GM12878 (cell line): ENCODE data around the gene OR51F2. TPM values are rescaled to one million over a fixed set of nuclear protein-coding genes. Genes with fewer than 3 reads are reported as not detected.

Experiments used
- ATAC-seq: fragments of 200-7000 bp; cut with Tn5 transposase; 3 replicates; pipeline ENCODE4 v1.9.1; 2020; ENCODE audit warnings: mild to moderate bottlenecking, moderate library complexity
- BruUV-seq: library from RNA; stranded (reverse); fragments of 400-500 nt; replicated peaks from 2 replicates; lab custom pipeline; 2021; lab: Mats Ljungman, UMichigan
- CTCF ChIA-PET: fragments of 300-600 bp; sonication (Branson Sonifier 250); formaldehyde crosslinking; extraction: SDS; loops from one replicate; lab custom pipeline; 2021; ENCODE audit warnings: inconsistent platforms; lab: Yijun Ruan, JAX
- POLR2A ChIA-PET: fragments of 350-600 bp; formaldehyde crosslinking; extraction: SDS; loops from one replicate; lab custom pipeline; 2021; ENCODE audit warnings: inconsistent platforms; lab: Charles Lee
- RAD21 ChIA-PET: fragments of 300-600 bp; sonication (Branson Sonifier 250); formaldehyde crosslinking; loops from one replicate; lab custom pipeline; 2023; ENCODE audit warnings: antibody characterized with exemption; ENCODE audit not compliant: unreplicated experiment; lab: Charles Lee
- SMC1A ChIA-PET: fragments of 300-600 bp; sonication (Branson Sonifier 250); formaldehyde crosslinking; loops from one replicate; lab custom pipeline; 2023; ENCODE audit not compliant: unreplicated experiment, uncharacterized antibody; lab: Charles Lee
- DNase-seq: peaks from one replicate; pipeline ENCODE4 v3.0.0-alpha.2; 2011; ENCODE audit warnings: low read depth, low spot score
- FAIRE-seq: peaks from 3 replicates; lab custom pipeline; 2011; peaks lifted over from hg19 to GRCh38; lab: Jason Lieb, UNC
- H2AFZ ChIP-seq: 2 replicates; pipeline ENCODE4 v1.6.0; 2011; ENCODE audit warnings: low read depth, low read length, control low read depth; ENCODE audit not compliant: control insufficient read depth
- H3K27ac ChIP-seq: 2 replicates; pipeline ENCODE4 v1.5.1; 2011; ENCODE audit warnings: control low read depth; ENCODE audit not compliant: control insufficient read depth, insufficient read depth
- H3K27me3 ChIP-seq, 2 experiments: replicated peaks in 1 of 2; 2 replicates each; pipeline versions ENCODE4 v1.6.0 to v1.6.1; 2011; ENCODE audit warnings: low read length in 1 of 2; ENCODE audit not compliant: control insufficient read depth in 2 of 2, insufficient read depth in 2 of 2
- H3K36me3 ChIP-seq, 2 experiments: 2 replicates each; pipeline ENCODE4 v1.5.1; 2011; ENCODE audit warnings: low read length in 1 of 2; ENCODE audit not compliant: control insufficient read depth in 2 of 2, insufficient read depth in 2 of 2
- H3K4me1 ChIP-seq: 2 replicates; pipeline ENCODE4 v1.6.1; 2011; ENCODE audit warnings: mild to moderate bottlenecking, low read length, moderate library complexity, mixed read lengths; ENCODE audit not compliant: control insufficient read depth, insufficient read depth
- H3K4me2 ChIP-seq: 2 replicates; pipeline ENCODE4 v1.6.0; 2011; ENCODE audit warnings: control low read depth; ENCODE audit not compliant: control insufficient read depth, insufficient read depth
- H3K4me3 ChIP-seq: fragments of 200-600 bp; sonication (generic); 2 replicates; pipeline ENCODE4 v1.5.1; 2016
- H3K79me2 ChIP-seq: 2 replicates; pipeline ENCODE4 v1.6.0; 2011; ENCODE audit warnings: low read length; ENCODE audit not compliant: control insufficient read depth, insufficient read depth
- H3K9ac ChIP-seq: 2 replicates; pipeline ENCODE4 v1.8.0; 2011; ENCODE audit warnings: low read length, control low read depth, mixed read lengths; ENCODE audit not compliant: control insufficient read depth, insufficient read depth
- H3K9me3 ChIP-seq: replicated peaks from 3 replicates; pipeline ENCODE4 v1.5.1; 2011; ENCODE audit warnings: mild to moderate bottlenecking, low read length; ENCODE audit not compliant: control insufficient read depth, insufficient read depth
- H4K20me1 ChIP-seq: 2 replicates; pipeline ENCODE4 v1.6.0; 2011; ENCODE audit not compliant: control insufficient read depth, insufficient read depth
- ATF2 ChIP-seq: IDR thresholded peaks from 2 replicates; pipeline ENCODE4 v1.6.1; 2012; ENCODE audit warnings: low read length, inconsistent platforms
- BRCA1 ChIP-seq: IDR thresholded peaks from 2 replicates; pipeline ENCODE4 v1.6.1; 2011; ENCODE audit warnings: low read depth, low read length, improper control_type of control experiment
- CEBPZ ChIP-seq: fragments of 150-350 bp; IDR thresholded peaks from 2 replicates; pipeline ENCODE4 v1.6.1; 2016; ENCODE audit warnings: low read depth, low read length
- CHD2 ChIP-seq: IDR thresholded peaks from 2 replicates; pipeline ENCODE4 v1.6.1; 2011; ENCODE audit warnings: low read depth, low read length, improper control_type of control experiment, borderline replicate concordance
- IKZF2 ChIP-seq, 2 experiments: fragments of 450-650 bp; IDR thresholded peaks; 2 replicates each; pipeline ENCODE4 v1.6.1; 2017; ENCODE audit warnings: mild to moderate bottlenecking in 2 of 2, moderate library complexity in 2 of 2
- KAT2A ChIP-seq: conservative IDR thresholded peaks from 2 replicates; pipeline ENCODE4 v1.6.1; 2011; ENCODE audit warnings: low read depth, low read length; ENCODE audit not compliant: control insufficient read depth
- MEF2B ChIP-seq: fragments of 450-650 bp; IDR thresholded peaks from 2 replicates; pipeline ENCODE4 v1.6.1; 2018; ENCODE audit warnings: mild to moderate bottlenecking, moderate library complexity; ENCODE audit not compliant: partially characterized antibody, poor library complexity, severe bottlenecking
- MXI1 ChIP-seq: fragments of 150-350 bp; IDR thresholded peaks from 2 replicates; pipeline ENCODE4 v1.6.1; 2011; ENCODE audit warnings: low read depth, mild to moderate bottlenecking, inconsistent platforms, low read length, improper control_type of control experiment
- PBX3 ChIP-seq: IDR thresholded peaks from 2 replicates; pipeline ENCODE4 v1.6.1; 2011; ENCODE audit warnings: mild to moderate bottlenecking, low read depth, low read length, moderate library complexity; ENCODE audit not compliant: insufficient replicate concordance
- POU2F2 ChIP-seq: IDR thresholded peaks from 3 replicates; pipeline ENCODE4 v1.6.1; 2011; ENCODE audit warnings: low read depth, mild to moderate bottlenecking, low read length, borderline replicate concordance
- RAD51 ChIP-seq: fragments of 450-650 bp; IDR thresholded peaks from 2 replicates; pipeline ENCODE4 v1.6.1; 2016; ENCODE audit warnings: moderate library complexity, mild to moderate bottlenecking, inconsistent platforms
- RBBP5 ChIP-seq: fragments of 200-600 bp; sonication (generic); conservative IDR thresholded peaks from 2 replicates; pipeline ENCODE4 v1.6.1; 2016
- RFX5 ChIP-seq: IDR thresholded peaks from 2 replicates; pipeline ENCODE4 v1.6.1; 2011; ENCODE audit warnings: low read depth, low read length, improper control_type of control experiment
- SMAD1 ChIP-seq: fragments of 450-650 bp; IDR thresholded peaks from 2 replicates; pipeline ENCODE4 v1.6.1; 2018; ENCODE audit warnings: mild to moderate bottlenecking, low read depth; ENCODE audit not compliant: partially characterized antibody
- STAT1 ChIP-seq: fragments of 450-650 bp; conservative IDR thresholded peaks from 2 replicates; pipeline ENCODE4 v1.6.1; 2014; ENCODE audit warnings: antibody characterized with exemption, mild to moderate bottlenecking
- WGBS: methylation state at CpG from one replicate; pipeline ENCODE4 v1.1.6; 2016; ENCODE audit warnings: low lambda C conversion rate; ENCODE audit not compliant: insufficient replicate concordance, insufficient coverage; ENCODE audit errors: missing lambda C conversion rate; 5-methylcytosine and 5-hydroxymethylcytosine counted together
- in situ Hi-C: fragments of 300-500 bp; cut with MboI; formaldehyde crosslinking; loops from 9 replicates; pipeline ENCODE4 v1.14.3; 2018; ENCODE audit warnings: mixed read lengths
- intact Hi-C: fragments of 100-400 bp; cut with micrococcal nuclease; formaldehyde crosslinking; loops from one replicate; pipeline ENCODE4 v1.14.2; 2022; ENCODE audit not compliant: unreplicated experiment
- polyA plus RNA-seq, 11 experiments: library from polyadenylated mRNA; depleted of rRNA in 4 of 11; unstranded in 6 of 11; stranded (reverse) in 5 of 11; fragments of >200 nt; fragmentation: Nextera tagmentation in 4 of 11; fragmentation: Illumina TruSeq in 1 of 11; extraction: Ambion mirVana in 4 of 11; extraction: Trizol in 1 of 11; gene quantifications; 1 replicate in 1 of 11; 2 replicates in 10 of 11; pipeline versions ENCODE4 v1.2.1 to v1.2.3, GENCODE V29; 2011 to 2016; ENCODE audit warnings: inconsistent platforms in 2 of 11, missing spikeins in 2 of 11, low read depth in 1 of 11
- total RNA-seq, 4 experiments: library from RNA; depleted of rRNA in 3 of 4; stranded (reverse); fragments of >200 nt in 3 of 4; fragmentation: Illumina TruSeq in 1 of 4; extraction: Trizol in 1 of 4; gene quantifications; 2 replicates each; pipeline versions ENCODE4 v1.2.1 to v1.2.3, GENCODE V29; 2013 to 2021

OR51F2 gene
- total and polyA plus RNA-seq, 10 of the 15 experiments (the other 5 are each of a cell fraction or from before 2014, with no cell fraction given) = not detected

DNA sequence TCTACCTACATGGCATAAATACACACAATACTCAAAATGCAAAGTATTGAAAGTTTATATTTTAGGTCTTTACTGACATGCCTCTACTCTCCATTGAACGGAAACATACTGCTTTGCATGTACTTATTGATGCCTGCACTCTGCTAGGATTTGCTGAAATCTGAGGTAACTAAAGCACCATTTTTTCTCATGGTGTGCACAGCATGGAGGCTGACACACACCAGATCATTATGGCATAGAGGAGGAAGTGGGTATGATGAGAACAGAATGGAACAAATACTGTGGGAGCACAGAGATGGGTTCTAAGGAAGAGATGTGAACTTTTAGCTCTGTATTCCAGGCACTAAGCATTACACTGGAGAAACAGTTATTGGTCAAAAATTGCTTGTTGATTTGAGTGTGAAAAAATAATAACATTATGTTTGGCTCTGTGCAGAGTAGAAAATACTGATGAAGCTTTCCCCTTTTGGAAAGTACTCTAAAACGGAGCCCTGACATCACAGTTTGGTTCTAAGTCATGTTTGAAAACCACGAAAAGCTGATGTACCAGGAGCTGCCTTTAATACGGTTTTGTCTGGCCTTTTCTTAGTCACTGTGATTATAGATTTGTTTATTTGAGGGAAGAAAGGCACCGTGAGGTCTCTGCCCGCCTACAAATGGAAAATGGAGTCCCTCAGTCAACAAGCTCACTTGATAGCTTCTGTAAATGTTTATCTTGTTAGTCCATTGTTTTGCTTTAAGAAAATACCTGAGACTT, 22.5 kb upstream of the OR51F2 start:
- Histone ChIP-seq H2AFZ (no peak overlapping the region), H3K9ac (no peak overlapping the region), H3K27me3 (peaks cover 0 to 2% of the 10 kb centered on the region in 2 experiments; a peak in 1 of 4 replicates), H3K4me3 (no peak overlapping the region), H3K27ac (no peak overlapping the region), H3K9me3 (no peaks in the 10 kb centered on the region), H3K79me2 (no peaks in the 10 kb centered on the region), H3K4me2 (no peak overlapping the region), H3K36me3 (no peaks in the 10 kb centered on the region), H4K20me1 (no peaks in the 10 kb centered on the region), H3K4me1 (no peaks in the 10 kb centered on the region)
- WGBS = 2% methylated on average over 6 of the region's 6 CpGs
- in situ Hi-C loops = no loop called here
- no peak for TF ChIP-seq RAD51
- TF ChIP-seq BRCA1 = no peak
- no peak for TF ChIP-seq ATF2
- TF ChIP-seq CHD2 = no peak
- TF ChIP-seq STAT1 = no peak
- no peak for TF ChIP-seq KAT2A
- no peak for TF ChIP-seq CEBPZ
- no peak for TF ChIP-seq SMAD1
- TF ChIP-seq MEF2B = no peak
- no peak for TF ChIP-seq PBX3
- TF ChIP-seq MXI1 = no peak
- no peak for TF ChIP-seq RBBP5
- TF ChIP-seq POU2F2 = no peak
- TF ChIP-seq RFX5 = no peak
- no peak for TF ChIP-seq IKZF2 (IDR thresholded peaks at IDR 0.05)
- ATAC-seq (no peak), DNase-seq (no peak), FAIRE-seq (no peak)
- ChIA-PET RAD21 (no interaction called here), POLR2A (no interaction called here), SMC1A (interaction anchor here (0.9 kb wide), 1 partner anchor 16 kb away, joined by 3 read pairs; no protein-coding TSS in a partner anchor), CTCF (no interaction called here)
- BruUV-seq = no TSS peak
- intact Hi-C loops = no loop called here
